GM23338 (cell line): ENCODE results near the gene MAD1L1. TPM values are rescaled to one million over a fixed set of nuclear protein-coding genes. Genes with fewer than 3 reads are reported as not detected.

Experiments
- ATAC-seq: fragments of 200-7000 bp; cut with Tn5 transposase; 3 replicates; pipeline ENCODE4 v1.9.1; 2020
- DNase-seq: peaks from one replicate; pipeline ENCODE4 v3.0.0-alpha.2; 2015; ENCODE audit warnings: low spot score
- H2AFZ ChIP-seq: fragments of 200-600 bp; sonication (generic); 2 replicates; pipeline ENCODE4 v1.8.0; 2016; ENCODE audit warnings: antibody characterized with exemption, mild to moderate bottlenecking, moderate library complexity
- H3F3A ChIP-seq: fragments of 200-600 bp; sonication (generic); replicated peaks from 2 replicates; pipeline ENCODE4 v1.8.0; 2017; ENCODE audit warnings: antibody characterized with exemption, mixed run types, low read depth
- H3K27ac ChIP-seq: fragments of 200-600 bp; sonication (generic); 2 replicates; pipeline ENCODE4 v1.6.1; 2016; ENCODE audit warnings: low read depth
- H3K27me3 ChIP-seq: fragments of 200-600 bp; sonication (generic); 2 replicates; pipeline ENCODE4 v1.8.0; 2016; ENCODE audit warnings: mild to moderate bottlenecking, mixed run types, moderate library complexity; ENCODE audit not compliant: insufficient read depth
- H3K36me3 ChIP-seq: fragments of 200-600 bp; sonication (generic); 2 replicates; pipeline ENCODE4 v1.8.0; 2016; ENCODE audit warnings: mild to moderate bottlenecking; ENCODE audit not compliant: insufficient read depth
- H3K4me1 ChIP-seq: fragments of 200-600 bp; sonication (generic); 2 replicates; pipeline ENCODE4 v1.8.0; 2016; ENCODE audit warnings: mild to moderate bottlenecking, moderate library complexity; ENCODE audit not compliant: insufficient read depth
- H3K4me2 ChIP-seq: fragments of 200-600 bp; sonication (generic); 2 replicates; pipeline ENCODE4 v1.7.1; 2017; ENCODE audit warnings: mixed run types
- H3K4me3 ChIP-seq: fragments of 200-600 bp; sonication (generic); 2 replicates; pipeline ENCODE4 v1.6.1; 2016; ENCODE audit warnings: mixed run types
- H3K79me2 ChIP-seq: fragments of 200-600 bp; sonication (generic); replicated peaks from 2 replicates; pipeline ENCODE4 v1.8.0; 2017; ENCODE audit warnings: mild to moderate bottlenecking; ENCODE audit not compliant: insufficient read depth
- H3K9me2 ChIP-seq: fragments of 200-600 bp; sonication (generic); 2 replicates; pipeline ENCODE4 v1.8.0; 2017; ENCODE audit not compliant: insufficient read depth
- H4K20me1 ChIP-seq: fragments of 200-600 bp; sonication (generic); replicated peaks from 2 replicates; pipeline ENCODE4 v1.8.0; 2017; ENCODE audit warnings: mild to moderate bottlenecking; ENCODE audit not compliant: insufficient read depth
- H3K27ac Mint-ChIP-seq: 2 replicates; pipeline ENCODE4 v1.8.0; 2020; ENCODE audit warnings: inconsistent platforms, mild to moderate bottlenecking, moderate library complexity, mixed read lengths
- H3K27me3 Mint-ChIP-seq: 3 replicates; pipeline ENCODE4 v1.8.0; 2022; ENCODE audit warnings: low read depth, mild to moderate bottlenecking, moderate library complexity, mixed read lengths, inconsistent platforms; ENCODE audit not compliant: insufficient read depth, poor library complexity
- H3K36me3 Mint-ChIP-seq: 3 replicates; pipeline ENCODE4 v1.8.0; 2021; ENCODE audit warnings: low read depth, mild to moderate bottlenecking, inconsistent platforms, moderate library complexity, mixed read lengths
- H3K4me1 Mint-ChIP-seq: 3 replicates; pipeline ENCODE4 v1.8.0; 2020; ENCODE audit warnings: mild to moderate bottlenecking, inconsistent platforms, mixed read lengths
- H3K4me3 Mint-ChIP-seq: 3 replicates; pipeline ENCODE4 v1.8.0; 2021; ENCODE audit warnings: moderate library complexity, mild to moderate bottlenecking, inconsistent platforms, mixed read lengths
- H3K9me3 Mint-ChIP-seq: 3 replicates; pipeline ENCODE4 v1.8.0; 2020; ENCODE audit warnings: moderate library complexity, mild to moderate bottlenecking, inconsistent platforms, mixed read lengths
- CREB1 ChIP-seq: fragments of 250-450 bp; sonication (Bioruptor Pico); IDR thresholded peaks from 2 replicates; pipeline ENCODE4 v1.5.0; 2020; ENCODE audit warnings: low read depth, mild to moderate bottlenecking, moderate library complexity
- CTCF ChIP-seq, 2 experiments: fragments of 200-600 bp in 1 of 2; sonication (generic) in 1 of 2; conservative IDR thresholded peaks; 2 replicates each; pipeline versions ENCODE4 v1.5.1 to v1.6.1; 2016 to 2017; ENCODE audit warnings: antibody characterized with exemption in 2 of 2, low read depth in 2 of 2, mild to moderate bottlenecking in 2 of 2, moderate library complexity in 1 of 2
- EZH2 ChIP-seq: fragments of 200-600 bp; sonication (generic); IDR thresholded peaks from one replicate; pipeline ENCODE4 v1.8.0; 2017; ENCODE audit warnings: antibody characterized with exemption, mild to moderate bottlenecking, low read depth; ENCODE audit not compliant: unreplicated experiment
- EZH2phosphoT487 ChIP-seq: fragments of 200-600 bp; sonication (generic); IDR thresholded peaks from one replicate; pipeline ENCODE4 v1.8.1; 2018; ENCODE audit warnings: antibody characterized with exemption; ENCODE audit not compliant: unreplicated experiment
- JUNB ChIP-seq: IDR thresholded peaks from one replicate; pipeline ENCODE4 v1.6.1; 2016; ENCODE audit warnings: antibody characterized with exemption; ENCODE audit not compliant: unreplicated experiment
- POLR2AphosphoS5 ChIP-seq: IDR thresholded peaks from 2 replicates; pipeline ENCODE4 v1.6.1; 2016; ENCODE audit warnings: antibody characterized with exemption, low read depth
- STAT1 ChIP-seq: IDR thresholded peaks from one replicate; pipeline ENCODE4 v1.6.1; 2016; ENCODE audit warnings: antibody characterized with exemption; ENCODE audit not compliant: unreplicated experiment
- ZNF114 ChIP-seq: fragments of 250-450 bp; sonication (Bioruptor Pico); IDR thresholded peaks from 2 replicates; pipeline ENCODE4 v1.5.0; 2020; ENCODE audit warnings: mild to moderate bottlenecking, moderate library complexity
- polyA plus RNA-seq: library from polyadenylated mRNA; unstranded; fragments of >200 nt; fragmentation: Nextera tagmentation; extraction: Ambion mirVana; gene quantifications from 2 replicates; pipeline ENCODE4 v1.2.1, GENCODE V29; 2016
- total RNA-seq: library from RNA; depleted of rRNA; stranded (reverse); fragments of >200 nt; shearing (Covaris generic); gene quantifications from 2 replicates; pipeline ENCODE4 v1.2.3, GENCODE V29; 2014
- TF ChIP-seq, protein P1 (sequence below): IDR thresholded peaks from one replicate; pipeline ENCODE4 v1.6.1; 2018; ENCODE audit warnings: antibody characterized with exemption; ENCODE audit not compliant: unreplicated experiment
- TF ChIP-seq, protein P2 (sequence below): IDR thresholded peaks from 2 replicates; pipeline ENCODE4 v1.6.1; 2016; ENCODE audit warnings: antibody characterized with exemption
- TF ChIP-seq, protein P3 (sequence below): fragments of 250-450 bp; sonication (Bioruptor Pico); IDR thresholded peaks from 2 replicates; pipeline ENCODE4 v1.5.0; 2020; ENCODE audit warnings: mild to moderate bottlenecking, moderate library complexity

Gene MAD1L1
- total and polyA plus RNA-seq, 2 experiments from 2014 or later, result 40.3 to 59.3 TPM

- TF ChIP-seq EZH2phosphoT487 (no peak), ZNF114 (CRISPR knock-in tag) (no peak), EZH2 (no peak), POLR2AphosphoS5 (no peak)
- TF ChIP-seq, protein P1, sequence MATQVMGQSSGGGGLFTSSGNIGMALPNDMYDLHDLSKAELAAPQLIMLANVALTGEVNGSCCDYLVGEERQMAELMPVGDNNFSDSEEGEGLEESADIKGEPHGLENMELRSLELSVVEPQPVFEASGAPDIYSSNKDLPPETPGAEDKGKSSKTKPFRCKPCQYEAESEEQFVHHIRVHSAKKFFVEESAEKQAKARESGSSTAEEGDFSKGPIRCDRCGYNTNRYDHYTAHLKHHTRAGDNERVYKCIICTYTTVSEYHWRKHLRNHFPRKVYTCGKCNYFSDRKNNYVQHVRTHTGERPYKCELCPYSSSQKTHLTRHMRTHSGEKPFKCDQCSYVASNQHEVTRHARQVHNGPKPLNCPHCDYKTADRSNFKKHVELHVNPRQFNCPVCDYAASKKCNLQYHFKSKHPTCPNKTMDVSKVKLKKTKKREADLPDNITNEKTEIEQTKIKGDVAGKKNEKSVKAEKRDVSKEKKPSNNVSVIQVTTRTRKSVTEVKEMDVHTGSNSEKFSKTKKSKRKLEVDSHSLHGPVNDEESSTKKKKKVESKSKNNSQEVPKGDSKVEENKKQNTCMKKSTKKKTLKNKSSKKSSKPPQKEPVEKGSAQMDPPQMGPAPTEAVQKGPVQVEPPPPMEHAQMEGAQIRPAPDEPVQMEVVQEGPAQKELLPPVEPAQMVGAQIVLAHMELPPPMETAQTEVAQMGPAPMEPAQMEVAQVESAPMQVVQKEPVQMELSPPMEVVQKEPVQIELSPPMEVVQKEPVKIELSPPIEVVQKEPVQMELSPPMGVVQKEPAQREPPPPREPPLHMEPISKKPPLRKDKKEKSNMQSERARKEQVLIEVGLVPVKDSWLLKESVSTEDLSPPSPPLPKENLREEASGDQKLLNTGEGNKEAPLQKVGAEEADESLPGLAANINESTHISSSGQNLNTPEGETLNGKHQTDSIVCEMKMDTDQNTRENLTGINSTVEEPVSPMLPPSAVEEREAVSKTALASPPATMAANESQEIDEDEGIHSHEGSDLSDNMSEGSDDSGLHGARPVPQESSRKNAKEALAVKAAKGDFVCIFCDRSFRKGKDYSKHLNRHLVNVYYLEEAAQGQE, result no peak
- TF ChIP-seq, protein P2, sequence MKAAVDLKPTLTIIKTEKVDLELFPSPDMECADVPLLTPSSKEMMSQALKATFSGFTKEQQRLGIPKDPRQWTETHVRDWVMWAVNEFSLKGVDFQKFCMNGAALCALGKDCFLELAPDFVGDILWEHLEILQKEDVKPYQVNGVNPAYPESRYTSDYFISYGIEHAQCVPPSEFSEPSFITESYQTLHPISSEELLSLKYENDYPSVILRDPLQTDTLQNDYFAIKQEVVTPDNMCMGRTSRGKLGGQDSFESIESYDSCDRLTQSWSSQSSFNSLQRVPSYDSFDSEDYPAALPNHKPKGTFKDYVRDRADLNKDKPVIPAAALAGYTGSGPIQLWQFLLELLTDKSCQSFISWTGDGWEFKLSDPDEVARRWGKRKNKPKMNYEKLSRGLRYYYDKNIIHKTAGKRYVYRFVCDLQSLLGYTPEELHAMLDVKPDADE, result no peak
These were observed 153.2 kb downstream of the MAD1L1 start (continued) for GRCh38 chr7:2079332-2080059.

GRCh38 chr7:2078899-2079298 lies 153.8 kb downstream of the MAD1L1 start:
- Histone ChIP-seq H3K9me2 (no peaks in the 10 kb centered on the region), H3F3A (no peaks in the 10 kb centered on the region), H3K4me1 (no peaks in the 10 kb centered on the region), H2AFZ (no peak overlapping the region), H4K20me1 (peaks cover 4% of the 10 kb centered on the region; the same call in 1 of the 2 replicates), H3K27me3 (no peaks in the 10 kb centered on the region), H3K4me2 (no peak overlapping the region), H3K36me3 (no peaks in the 10 kb centered on the region), H3K79me2 (no peaks in the 10 kb centered on the region; the same call in 1 of the 2 replicates), H3K27ac (no peak overlapping the region), H3K4me3 (no peak overlapping the region)
- ATAC-seq, result no peak
- Mint-ChIP-seq H3K9me3 (no peaks in the 10 kb centered on the region), H3K4me3 (no peak overlapping the region), H3K4me1 (peaks cover 22% of the 10 kb centered on the region), H3K27ac (no peak overlapping the region), H3K27me3 (peaks cover 16% of the 10 kb centered on the region), H3K36me3 (peaks cover 12% of the 10 kb centered on the region; the same call in 2 of the 3 replicates)
- no peak for DNase-seq
- TF ChIP-seq CREB1 (no peak), CTCF (conservative IDR thresholded peaks at IDR 0.05; ENCODE audit: low read depth in 2 of 2) (no peak), JUNB (no peak), STAT1 (no peak)
- TF ChIP-seq, protein P3, sequence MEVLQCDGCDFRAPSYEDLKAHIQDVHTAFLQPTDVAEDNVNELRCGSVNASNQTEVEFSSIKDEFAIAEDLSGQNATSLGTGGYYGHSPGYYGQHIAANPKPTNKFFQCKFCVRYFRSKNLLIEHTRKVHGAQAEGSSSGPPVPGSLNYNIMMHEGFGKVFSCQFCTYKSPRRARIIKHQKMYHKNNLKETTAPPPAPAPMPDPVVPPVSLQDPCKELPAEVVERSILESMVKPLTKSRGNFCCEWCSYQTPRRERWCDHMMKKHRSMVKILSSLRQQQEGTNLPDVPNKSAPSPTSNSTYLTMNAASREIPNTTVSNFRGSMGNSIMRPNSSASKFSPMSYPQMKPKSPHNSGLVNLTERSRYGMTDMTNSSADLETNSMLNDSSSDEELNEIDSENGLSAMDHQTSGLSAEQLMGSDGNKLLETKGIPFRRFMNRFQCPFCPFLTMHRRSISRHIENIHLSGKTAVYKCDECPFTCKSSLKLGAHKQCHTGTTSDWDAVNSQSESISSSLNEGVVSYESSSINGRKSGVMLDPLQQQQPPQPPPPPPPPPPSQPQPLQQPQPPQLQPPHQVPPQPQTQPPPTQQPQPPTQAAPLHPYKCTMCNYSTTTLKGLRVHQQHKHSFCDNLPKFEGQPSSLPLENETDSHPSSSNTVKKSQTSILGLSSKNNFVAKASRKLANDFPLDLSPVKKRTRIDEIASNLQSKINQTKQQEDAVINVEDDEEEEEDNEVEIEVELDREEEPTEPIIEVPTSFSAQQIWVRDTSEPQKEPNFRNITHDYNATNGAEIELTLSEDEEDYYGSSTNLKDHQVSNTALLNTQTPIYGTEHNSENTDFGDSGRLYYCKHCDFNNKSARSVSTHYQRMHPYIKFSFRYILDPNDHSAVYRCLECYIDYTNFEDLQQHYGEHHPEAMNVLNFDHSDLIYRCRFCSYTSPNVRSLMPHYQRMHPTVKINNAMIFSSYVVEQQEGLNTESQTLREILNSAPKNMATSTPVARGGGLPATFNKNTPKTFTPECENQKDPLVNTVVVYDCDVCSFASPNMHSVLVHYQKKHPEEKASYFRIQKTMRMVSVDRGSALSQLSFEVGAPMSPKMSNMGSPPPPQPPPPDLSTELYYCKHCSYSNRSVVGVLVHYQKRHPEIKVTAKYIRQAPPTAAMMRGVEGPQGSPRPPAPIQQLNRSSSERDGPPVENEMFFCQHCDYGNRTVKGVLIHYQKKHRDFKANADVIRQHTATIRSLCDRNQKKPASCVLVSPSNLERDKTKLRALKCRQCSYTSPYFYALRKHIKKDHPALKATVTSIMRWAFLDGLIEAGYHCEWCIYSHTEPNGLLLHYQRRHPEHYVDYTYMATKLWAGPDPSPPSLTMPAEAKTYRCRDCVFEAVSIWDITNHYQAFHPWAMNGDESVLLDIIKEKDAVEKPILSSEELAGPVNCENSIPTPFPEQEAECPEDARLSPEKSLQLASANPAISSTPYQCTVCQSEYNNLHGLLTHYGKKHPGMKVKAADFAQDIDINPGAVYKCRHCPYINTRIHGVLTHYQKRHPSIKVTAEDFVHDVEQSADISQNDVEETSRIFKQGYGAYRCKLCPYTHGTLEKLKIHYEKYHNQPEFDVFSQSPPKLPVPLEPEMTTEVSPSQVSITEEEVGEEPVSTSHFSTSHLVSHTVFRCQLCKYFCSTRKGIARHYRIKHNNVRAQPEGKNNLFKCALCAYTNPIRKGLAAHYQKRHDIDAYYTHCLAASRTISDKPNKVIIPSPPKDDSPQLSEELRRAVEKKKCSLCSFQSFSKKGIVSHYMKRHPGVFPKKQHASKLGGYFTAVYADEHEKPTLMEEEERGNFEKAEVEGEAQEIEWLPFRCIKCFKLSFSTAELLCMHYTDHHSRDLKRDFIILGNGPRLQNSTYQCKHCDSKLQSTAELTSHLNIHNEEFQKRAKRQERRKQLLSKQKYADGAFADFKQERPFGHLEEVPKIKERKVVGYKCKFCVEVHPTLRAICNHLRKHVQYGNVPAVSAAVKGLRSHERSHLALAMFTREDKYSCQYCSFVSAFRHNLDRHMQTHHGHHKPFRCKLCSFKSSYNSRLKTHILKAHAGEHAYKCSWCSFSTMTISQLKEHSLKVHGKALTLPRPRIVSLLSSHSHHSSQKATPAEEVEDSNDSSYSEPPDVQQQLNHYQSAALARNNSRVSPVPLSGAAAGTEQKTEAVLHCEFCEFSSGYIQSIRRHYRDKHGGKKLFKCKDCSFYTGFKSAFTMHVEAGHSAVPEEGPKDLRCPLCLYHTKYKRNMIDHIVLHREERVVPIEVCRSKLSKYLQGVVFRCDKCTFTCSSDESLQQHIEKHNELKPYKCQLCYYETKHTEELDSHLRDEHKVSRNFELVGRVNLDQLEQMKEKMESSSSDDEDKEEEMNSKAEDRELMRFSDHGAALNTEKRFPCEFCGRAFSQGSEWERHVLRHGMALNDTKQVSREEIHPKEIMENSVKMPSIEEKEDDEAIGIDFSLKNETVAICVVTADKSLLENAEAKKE (CRISPR knock-in tag), result no peak
- TF ChIP-seq, protein P2, result no peak
